K562 (cell line): ENCODE results near the gene ASPDH.

Experiments
- BHLHE40 ChIP-seq: IDR thresholded peaks from 2 replicates; pipeline ENCODE4 v1.6.1; 2011; ENCODE audit warnings: low read length, improper control_type of control experiment
- MTA2 ChIP-seq: fragments of 450-650 bp; IDR thresholded peaks from 2 replicates; pipeline ENCODE4 v1.6.1; 2016; ENCODE audit warnings: low read depth
- MYNN ChIP-seq, 2 experiments: sonication (generic); formaldehyde crosslinking in 1 of 2; IDR thresholded peaks; 2 replicates each; pipeline versions ENCODE4 v1.5.0 to v1.6.1; 2016 to 2020; ENCODE audit warnings: antibody characterized with exemption in 1 of 2, missing genetic modification reagents in 1 of 2
- NFE2L1 ChIP-seq: fragments of 450-650 bp; IDR thresholded peaks from 2 replicates; pipeline ENCODE4 v1.6.1; 2016; ENCODE audit warnings: missing genetic modification characterization, low read depth, mild to moderate bottlenecking, missing compliant biosample characterization, moderate library complexity, borderline replicate concordance
- SP2 ChIP-seq: IDR thresholded peaks from 2 replicates; pipeline ENCODE4 v1.6.1; 2011; ENCODE audit warnings: mild to moderate bottlenecking, low read depth, low read length, moderate library complexity; ENCODE audit not compliant: poor library complexity, severe bottlenecking; ENCODE audit errors: extremely low read depth
- TF ChIP-seq, protein P1 (sequence below), 3 experiments: IDR thresholded peaks in 2 of 3; conservative IDR thresholded peaks in 1 of 3; 2 replicates each; pipeline ENCODE4 v1.5.1; 2011 to 2012; ENCODE audit warnings: low read length in 3 of 3, mild to moderate bottlenecking in 3 of 3, control low read depth in 2 of 3, improper control_type of control experiment in 1 of 3, inconsistent platforms in 1 of 3, low read depth in 1 of 3, mixed read lengths in 1 of 3, moderate library complexity in 1 of 3; ENCODE audit not compliant: insufficient read depth in 2 of 3
- TF ChIP-seq, protein P2 (sequence below), 2 experiments: fragments of 450-650 bp; formaldehyde crosslinking in 1 of 2; IDR thresholded peaks; 2 replicates each; pipeline versions ENCODE4 v1.4.0 to v1.6.1; 2014 to 2020; ENCODE audit warnings: mild to moderate bottlenecking in 2 of 2, borderline replicate concordance in 1 of 2, low read depth in 1 of 2

- no peak for TF ChIP-seq NFE2L1 (tag)
- TF ChIP-seq MTA2: no peak
- TF ChIP-seq, protein P1, sequence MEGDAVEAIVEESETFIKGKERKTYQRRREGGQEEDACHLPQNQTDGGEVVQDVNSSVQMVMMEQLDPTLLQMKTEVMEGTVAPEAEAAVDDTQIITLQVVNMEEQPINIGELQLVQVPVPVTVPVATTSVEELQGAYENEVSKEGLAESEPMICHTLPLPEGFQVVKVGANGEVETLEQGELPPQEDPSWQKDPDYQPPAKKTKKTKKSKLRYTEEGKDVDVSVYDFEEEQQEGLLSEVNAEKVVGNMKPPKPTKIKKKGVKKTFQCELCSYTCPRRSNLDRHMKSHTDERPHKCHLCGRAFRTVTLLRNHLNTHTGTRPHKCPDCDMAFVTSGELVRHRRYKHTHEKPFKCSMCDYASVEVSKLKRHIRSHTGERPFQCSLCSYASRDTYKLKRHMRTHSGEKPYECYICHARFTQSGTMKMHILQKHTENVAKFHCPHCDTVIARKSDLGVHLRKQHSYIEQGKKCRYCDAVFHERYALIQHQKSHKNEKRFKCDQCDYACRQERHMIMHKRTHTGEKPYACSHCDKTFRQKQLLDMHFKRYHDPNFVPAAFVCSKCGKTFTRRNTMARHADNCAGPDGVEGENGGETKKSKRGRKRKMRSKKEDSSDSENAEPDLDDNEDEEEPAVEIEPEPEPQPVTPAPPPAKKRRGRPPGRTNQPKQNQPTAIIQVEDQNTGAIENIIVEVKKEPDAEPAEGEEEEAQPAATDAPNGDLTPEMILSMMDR (IDR thresholded peaks at IDR 0.05 in 2 of 3, conservative IDR thresholded peaks at IDR 0.05 in 1 of 3; ENCODE audit: insufficient read depth in 2 of 3, low read depth in 1 of 3, low read length in 3 of 3): no peak
- no peak for TF ChIP-seq BHLHE40
- TF ChIP-seq SP2: no peak
- TF ChIP-seq MYNN (IDR thresholded peaks at IDR 0.05): no peak
- TF ChIP-seq MYNN (CRISPR knock-in tag; IDR thresholded peaks at IDR 0.05): no peak
- TF ChIP-seq, protein P2, sequence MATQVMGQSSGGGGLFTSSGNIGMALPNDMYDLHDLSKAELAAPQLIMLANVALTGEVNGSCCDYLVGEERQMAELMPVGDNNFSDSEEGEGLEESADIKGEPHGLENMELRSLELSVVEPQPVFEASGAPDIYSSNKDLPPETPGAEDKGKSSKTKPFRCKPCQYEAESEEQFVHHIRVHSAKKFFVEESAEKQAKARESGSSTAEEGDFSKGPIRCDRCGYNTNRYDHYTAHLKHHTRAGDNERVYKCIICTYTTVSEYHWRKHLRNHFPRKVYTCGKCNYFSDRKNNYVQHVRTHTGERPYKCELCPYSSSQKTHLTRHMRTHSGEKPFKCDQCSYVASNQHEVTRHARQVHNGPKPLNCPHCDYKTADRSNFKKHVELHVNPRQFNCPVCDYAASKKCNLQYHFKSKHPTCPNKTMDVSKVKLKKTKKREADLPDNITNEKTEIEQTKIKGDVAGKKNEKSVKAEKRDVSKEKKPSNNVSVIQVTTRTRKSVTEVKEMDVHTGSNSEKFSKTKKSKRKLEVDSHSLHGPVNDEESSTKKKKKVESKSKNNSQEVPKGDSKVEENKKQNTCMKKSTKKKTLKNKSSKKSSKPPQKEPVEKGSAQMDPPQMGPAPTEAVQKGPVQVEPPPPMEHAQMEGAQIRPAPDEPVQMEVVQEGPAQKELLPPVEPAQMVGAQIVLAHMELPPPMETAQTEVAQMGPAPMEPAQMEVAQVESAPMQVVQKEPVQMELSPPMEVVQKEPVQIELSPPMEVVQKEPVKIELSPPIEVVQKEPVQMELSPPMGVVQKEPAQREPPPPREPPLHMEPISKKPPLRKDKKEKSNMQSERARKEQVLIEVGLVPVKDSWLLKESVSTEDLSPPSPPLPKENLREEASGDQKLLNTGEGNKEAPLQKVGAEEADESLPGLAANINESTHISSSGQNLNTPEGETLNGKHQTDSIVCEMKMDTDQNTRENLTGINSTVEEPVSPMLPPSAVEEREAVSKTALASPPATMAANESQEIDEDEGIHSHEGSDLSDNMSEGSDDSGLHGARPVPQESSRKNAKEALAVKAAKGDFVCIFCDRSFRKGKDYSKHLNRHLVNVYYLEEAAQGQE (IDR thresholded peaks at IDR 0.05; ENCODE audit: borderline replicate concordance): no peak
- TF ChIP-seq, protein P2 (CRISPR knock-in tag; IDR thresholded peaks at IDR 0.05; ENCODE audit: low read depth): no peak
Observed at GRCh38 chr19:50466706-50467039, 47.0 kb downstream of the ASPDH start.
